HG02642 (cell line): ENCODE measurements around the gene CNDP1.
"Not testable (repeated sequence)": the region's sequence is repeated elsewhere in the genome, so short reads cannot be mapped to it uniquely, and the experiment has no call there.

ENCODE experiments used
- ATAC-seq: cut with Tn5 transposase; IDR thresholded peaks from one replicate; pipeline ENCODE4 v1.9.1; 2021; ENCODE audit warnings: mild to moderate bottlenecking; ENCODE audit not compliant: unreplicated experiment, poor library complexity

Gene CNDP1

DNA sequence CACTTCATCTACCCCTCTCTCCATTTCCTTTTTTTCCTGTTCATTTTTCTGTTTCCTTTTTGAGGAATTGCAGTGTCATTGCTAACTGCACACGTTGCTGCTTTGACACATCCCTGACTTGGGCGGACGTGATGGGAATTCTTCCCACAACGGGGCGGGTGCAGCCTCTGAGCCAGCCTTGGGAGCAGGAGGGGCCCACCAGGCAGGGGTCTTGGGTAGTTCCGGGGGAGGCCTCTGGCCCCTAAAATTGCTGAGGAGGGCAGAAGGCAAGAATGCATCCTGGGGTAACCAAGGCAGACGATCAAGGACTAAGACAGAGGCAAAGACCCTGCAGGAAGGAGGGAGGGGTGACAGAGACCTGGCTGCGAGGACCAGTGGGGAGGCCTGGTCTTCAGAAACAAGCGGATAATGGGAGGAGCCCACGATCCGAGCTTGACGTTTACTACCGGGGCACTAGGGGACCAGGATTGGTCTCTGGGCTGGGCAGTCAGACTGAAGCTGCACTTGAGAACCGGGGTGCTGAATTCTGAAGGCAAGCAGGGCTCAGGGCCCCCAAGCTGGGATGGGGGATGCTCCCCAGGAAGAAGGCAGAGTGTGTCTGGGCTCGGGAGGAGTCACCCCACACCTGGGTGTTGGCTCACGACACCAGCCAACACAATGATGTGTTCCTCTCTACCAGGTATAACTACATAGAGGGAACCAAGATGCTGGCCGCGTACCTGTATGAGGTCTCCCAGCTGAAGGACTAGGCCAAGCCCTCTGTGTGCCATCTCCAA lies 14.8 kb upstream of the CNDP1 start:
- ATAC-seq, result no peak

DNA sequence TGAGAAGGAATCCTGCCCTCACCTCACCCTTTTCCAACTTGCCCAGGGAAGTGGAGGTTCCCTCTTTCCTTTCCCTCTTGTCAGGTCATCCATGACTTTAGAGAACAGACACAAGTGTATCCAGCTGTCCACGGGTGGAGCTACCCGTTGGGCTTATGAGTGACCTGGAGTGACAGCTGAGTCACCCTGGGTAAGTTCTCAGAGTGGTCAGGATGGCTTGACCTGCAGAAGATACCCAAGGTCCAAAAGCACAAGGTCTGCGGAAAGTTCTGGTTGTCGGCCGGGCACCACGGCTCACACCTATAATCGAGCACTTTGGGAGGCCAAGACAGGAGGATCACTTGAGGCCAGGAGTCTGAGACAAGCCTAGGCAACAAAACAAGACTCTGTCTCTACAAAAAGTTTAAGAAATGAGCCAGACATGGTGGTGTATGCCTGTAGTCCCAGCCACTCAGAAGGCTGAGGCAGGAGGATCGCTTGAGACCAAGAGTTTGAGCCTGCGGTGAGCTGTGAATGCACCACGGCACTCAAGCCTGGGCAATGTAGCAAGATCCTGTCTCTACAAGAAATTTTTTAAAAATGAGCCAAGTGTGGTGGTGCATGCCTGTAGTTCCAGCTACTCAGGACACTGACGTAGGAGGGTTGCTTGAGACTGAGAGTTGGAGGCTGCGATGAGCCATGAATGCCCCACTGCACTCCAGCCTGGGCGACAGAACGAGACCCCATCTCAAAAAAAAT lies 14.0 kb upstream of the CNDP1 start:
- ATAC-seq, result no peak

DNA sequence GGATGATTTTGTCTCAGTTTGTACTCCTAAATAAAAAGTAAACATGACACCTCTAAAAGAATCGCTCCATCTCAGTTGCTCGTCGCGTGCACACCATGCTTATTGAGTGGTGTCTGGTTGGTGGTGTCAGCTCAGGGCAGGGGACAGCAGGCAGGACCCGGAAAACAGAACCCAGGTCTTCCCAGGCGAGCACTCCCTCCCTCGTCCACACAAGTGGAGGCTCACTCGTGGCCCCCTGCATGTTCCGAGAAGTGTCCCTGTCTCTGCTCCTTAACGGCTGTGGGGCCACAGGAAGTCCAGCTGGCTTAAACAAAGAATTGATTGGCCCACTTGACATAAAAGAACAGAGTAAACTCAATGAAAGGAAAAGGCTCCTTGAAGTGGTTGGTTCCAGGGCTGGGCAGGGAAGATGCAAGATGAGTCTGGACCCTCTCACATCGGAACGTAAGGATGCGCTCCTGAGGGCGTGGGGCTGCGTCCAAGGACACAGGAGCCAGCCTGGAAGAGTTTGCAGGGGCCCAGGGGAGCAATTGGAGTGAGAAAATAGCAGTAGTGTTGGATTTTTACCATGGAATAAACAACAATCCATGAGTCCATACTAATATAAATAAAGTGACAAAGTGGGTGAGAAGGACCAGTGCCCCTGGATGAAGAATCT lies 13.1 kb upstream of the CNDP1 start:
- no peak for ATAC-seq

DNA sequence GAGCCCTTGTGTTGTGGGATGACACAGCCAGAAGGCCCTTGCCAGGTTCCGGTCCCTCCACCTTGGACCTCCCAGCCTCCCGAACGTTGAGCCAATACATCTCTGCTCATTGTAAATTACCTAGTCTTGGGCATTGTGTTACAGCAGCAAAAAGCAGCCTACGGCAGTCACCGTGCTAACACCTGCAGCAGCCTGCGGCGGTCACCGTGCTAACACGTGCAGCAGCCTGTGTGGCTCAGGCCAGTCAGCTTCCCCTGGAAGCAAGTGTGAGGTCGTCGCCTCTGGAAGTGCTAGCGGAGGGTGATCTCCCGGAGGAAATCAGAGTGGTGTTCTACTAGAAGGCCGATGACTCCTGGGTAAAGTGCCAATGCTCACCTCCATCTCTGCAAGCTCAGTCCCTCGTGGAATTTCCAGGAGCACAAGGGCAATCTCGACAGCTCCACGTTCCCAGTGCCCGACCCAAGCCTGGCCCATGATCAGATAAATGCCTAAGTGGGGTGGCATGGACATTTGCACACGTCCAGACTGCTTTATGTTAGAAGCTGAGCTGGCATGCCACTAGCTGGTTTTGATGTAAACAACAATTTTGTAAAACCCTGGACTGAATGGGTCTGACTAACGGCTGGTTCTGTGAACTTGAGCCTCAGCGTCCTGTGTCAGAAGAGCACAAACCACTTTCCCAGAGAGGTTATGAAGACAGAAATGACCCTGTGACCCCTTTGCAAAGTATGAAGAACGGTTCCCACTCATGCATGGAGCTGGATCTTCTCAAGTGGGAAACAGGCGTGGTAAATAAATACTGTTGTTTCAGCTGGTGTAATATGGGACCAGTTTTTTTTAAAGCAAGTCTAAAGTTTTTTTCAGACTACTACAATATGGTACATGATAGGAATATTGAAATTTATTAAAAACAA lies 11.4 kb upstream of the CNDP1 start:
- ATAC-seq, result no peak

DNA sequence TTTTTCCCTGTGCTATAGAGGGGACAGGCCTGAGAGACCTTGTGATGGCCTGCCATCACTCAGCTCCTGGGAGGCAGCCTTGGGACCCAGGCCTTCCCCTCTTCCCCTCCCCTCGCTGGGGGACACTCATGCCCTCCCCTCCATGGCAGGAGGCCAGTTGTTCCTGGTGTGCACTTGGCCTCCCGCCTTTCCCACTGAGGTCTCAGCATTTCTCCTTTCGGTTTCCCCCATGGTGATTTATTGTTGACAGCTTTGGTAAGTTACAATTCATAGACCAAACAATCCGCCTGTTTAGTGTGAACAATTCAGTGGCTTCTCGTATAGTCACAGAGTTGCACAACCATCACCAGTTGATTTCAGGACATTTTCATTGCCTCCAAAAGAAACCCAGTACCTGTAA lies 10.2 kb upstream of the CNDP1 start:
- ATAC-seq, result no peak

DNA sequence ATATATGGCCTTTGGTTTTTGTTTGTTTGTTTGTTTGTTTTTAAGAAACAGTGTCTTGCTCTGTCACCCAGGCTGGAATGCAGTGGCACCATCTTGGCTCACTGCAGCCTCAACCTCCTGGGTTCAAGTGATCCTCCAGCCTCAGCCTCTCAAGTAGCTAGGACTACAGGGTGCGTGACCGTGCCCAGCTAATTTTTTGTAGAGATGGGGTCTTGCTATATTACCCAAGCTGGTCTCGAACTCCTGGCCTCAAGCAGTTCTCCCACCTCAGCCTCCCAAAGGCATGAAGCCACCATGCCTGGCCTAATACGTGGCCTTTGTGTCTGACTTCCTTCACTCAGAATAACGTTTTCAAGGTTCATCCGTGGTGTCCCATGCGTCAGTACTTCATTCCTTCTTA lies 9.4 kb upstream of the CNDP1 start:
- ATAC-seq, result not testable (repeated sequence)

DNA sequence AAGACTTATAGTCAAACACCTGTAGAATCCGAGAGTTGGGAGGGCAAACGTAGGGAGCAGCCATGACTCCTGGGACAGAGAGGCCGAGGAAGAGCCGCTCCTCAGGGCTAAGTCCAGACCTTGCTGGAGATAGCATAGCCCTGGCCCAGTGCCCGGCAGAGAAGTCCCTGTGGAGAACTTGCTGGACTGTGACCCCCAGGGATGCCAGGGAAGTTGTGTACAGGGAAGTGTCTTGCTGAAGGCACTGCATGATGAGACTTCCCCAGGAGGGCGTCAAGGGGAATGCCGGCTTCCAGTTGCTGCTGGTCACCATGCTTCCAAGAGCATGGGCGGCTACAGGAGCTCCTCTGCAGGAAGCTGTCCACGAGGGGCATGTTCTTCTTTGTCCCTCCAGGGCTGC lies 8.6 kb upstream of the CNDP1 start:
- ATAC-seq, result no peak

DNA sequence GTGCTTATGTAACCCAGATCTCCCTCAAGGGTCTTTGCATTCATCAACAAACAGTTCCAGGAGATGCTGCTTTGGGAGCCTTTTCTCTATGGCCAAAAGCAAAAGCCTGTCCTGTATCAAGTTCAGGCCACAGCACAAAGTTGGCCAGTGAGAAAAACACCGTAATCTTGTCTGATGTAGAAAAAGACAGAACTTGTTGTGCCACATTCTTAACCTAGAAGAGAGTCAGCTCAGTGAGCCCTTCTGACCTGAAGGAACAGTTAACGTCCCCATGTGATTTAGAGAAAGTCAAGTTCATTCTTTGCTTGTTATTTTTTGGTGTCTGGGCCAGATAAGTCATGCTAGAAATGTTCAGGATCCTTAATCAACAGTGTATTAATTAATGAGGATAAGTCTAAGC lies 7.8 kb upstream of the CNDP1 start:
- no peak for ATAC-seq

DNA sequence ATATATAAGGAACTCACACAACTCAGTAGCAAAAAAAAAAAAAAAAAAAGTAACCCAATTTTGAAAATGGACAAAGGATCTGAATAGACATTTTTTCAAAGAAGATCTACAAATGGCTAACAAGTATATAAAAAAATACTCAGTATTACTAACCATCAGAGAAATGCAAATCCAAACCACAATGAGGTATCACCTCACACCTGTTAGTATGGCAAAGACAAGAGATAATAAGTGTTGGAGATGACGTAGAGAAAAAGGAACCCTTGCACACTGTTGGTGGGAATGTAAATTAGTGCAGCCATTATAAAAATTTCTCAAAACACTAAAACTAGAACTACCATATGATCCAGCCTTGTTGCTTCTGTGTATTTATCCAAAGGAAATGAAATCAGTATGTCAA lies 5.8 kb upstream of the CNDP1 start:
- ATAC-seq, result no peak

DNA sequence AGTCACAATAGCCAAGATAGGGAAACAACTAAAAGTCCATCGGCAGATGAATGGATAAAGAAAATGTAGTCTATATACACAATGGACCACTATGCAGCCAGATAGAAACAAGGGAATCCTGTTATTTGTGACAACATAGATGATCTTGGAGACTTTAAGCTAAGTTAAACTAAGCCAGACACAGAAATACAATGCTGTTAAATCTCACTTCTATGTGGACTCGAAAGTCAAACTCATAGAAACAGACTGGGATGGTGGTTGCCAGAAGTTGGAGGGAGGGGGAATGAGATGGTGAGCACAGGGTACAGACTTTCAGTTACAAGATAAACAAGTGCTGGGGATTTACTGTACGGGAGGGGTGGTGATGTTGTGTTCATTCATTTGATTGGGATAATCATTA lies 5.4 kb upstream of the CNDP1 start:
- ATAC-seq, result no peak

DNA sequence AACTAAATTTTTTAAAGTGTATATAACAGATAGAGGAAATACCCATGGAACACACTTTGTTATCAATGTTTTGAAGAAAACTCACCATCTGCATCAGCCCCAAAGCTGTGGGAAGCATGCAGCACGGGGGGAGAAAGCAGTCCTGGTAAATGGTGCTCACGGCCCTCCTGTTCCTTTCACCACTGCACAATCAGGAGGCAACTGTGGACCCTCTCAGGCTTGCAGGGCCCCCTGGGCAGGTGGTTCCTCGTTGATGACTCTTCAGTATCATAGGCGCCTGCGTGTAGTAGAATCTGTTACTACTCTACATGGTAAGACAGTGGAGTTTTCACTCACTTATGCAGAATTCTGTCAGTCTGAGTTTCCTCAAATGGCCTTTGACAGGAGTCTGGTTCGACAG lies 4.9 kb upstream of the CNDP1 start:
- no peak for ATAC-seq

DNA sequence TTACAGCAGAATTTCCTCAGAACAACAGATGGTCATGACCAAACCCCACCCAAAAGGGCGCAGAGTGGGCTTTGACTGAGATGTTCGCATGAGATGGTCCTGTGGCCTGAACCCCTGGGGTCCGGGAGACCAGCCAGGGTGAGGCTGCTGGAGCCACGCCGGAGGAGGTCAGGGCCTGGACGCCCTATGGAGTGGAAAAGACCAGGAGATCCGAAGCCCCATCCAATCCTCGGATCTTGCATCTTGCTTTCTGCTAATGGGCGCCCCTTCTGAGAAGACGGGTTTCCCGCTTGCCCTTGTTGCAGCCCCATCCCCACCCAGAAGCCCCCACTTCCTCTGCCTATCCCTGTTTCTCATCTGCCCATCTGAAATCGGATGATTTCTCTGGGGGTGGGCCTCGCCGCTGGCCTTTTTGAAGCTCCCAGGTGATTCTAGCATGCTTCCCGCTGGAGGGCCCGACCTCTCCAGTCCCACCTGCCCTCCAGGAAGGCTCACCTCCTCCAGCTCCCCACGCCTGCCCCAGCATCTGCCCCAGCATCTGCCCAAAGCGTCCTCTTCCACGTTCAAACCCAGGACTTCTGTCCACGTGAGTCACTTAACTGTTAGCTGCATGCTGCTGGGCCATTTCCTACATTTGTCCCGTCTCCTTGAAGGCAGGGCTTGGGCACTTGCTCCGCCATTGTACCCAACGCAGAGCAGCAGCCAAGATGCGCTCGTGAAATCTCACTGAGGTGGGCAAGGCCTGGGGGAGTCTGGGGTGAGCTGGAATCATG lies 4.3 kb upstream of the CNDP1 start:
- no peak for ATAC-seq

DNA sequence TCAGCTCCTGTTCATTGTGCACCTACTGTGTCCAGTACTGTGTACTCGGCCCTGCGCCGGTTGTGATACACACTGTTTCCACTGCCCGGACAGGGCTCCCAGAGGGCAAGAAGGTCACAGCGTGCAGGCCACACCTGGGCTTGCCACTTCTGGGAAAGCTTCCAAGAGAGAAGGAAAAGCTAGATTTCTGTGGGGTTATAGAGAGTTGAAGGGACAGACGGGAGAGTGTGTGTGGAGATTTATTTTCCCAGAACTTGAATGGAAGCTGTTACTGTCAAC lies 3.8 kb upstream of the CNDP1 start:
- no peak for ATAC-seq

DNA sequence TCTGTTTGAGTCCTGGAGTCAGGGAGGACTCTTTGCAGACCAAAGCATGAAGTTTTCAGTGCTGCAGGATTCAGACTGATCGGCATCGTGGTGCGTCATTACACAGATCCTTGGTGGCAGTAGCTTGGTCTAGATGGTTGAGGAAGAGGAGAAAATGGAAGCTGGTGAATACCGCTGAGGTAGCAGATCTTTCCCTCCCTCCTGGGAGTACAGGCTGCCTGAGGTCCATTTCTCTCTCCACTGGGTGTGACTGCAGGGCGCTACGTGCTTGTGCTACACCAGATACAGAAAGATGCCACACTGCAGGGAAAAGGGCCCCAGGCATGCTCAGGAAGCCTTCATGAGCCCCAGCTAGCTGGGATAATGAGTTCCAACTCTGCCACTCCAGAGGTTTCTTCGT lies 3.3 kb upstream of the CNDP1 start:
- no peak for ATAC-seq

DNA sequence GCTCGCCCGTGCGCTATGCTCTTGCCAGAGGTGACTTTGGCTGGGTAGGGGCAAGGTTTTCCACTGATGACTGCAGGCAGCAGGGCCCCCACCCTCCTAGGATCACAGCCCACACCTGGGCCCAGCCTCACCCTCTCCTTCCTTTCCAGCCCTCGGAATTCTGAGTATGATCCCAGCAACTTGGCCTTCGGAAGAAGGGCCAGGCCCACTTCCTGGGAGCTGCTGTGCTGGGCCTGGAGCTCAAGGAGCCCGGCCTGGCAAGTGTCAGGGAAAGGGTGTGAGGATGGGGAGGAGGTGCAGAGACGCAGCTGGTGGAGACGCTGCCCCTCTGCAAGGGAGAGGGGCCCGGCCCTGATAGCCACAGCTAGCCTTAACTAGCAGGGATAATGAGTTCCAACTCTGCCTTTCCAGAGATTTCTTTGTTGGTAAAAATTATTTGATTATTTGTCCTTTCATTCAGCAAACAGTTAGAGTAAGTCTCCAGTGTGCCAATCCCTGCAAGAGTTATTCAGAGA lies 1.7 kb upstream of the CNDP1 start:
- no peak for ATAC-seq

DNA sequence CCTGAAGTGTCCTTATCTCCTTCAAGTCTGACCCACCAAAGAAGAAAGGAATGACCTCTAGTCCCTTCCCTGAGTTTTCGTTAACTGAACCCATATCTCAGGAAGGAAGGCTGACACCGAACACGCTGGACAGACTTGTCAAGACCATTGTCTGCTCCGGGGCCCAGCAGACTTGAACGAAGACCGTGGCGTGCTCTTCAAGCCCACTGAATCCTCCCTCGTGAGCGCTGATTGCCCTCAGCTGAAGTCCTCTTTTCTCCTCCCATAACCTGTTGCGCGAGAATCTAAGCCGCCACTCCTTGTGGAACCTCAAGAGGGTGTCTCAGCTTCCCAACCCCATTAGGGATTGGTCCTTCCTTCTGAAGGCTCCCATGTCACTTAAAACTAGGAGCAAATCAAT lies 634 bp upstream of the CNDP1 start:
- ATAC-seq, result no peak

DNA sequence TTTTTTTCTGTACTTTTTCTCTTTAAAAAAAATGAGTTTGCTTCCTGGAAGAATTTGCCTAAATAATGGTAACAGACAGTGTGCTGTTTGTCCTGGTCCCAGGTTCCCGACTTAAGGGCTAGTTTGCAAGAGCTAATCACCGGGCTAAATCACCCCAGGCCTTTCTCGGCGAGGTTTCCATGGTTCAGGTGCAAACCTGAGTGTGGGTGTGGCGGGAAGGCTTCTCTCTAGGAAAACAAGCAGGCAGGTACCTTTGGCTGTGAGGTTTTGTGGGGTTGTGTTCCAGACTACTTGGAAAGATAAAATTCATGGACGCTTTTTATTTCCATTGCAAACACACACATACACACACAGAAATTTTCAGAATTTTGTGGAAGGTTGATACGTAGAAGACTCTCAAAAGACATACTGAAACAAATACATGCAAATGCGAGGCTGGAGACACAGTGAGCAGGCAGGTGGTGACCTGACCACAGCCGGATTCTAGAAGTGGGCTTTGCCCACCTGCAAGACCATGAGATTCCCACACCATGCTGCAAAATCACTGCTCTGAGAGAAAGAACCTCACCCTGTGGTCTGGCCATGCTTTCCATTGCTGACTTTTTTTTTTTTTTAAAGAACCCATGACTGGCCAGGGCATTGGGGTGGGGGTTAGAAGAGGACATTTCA lies 815 bp downstream of the CNDP1 start:
- ATAC-seq, result peak; percentile 56

DNA sequence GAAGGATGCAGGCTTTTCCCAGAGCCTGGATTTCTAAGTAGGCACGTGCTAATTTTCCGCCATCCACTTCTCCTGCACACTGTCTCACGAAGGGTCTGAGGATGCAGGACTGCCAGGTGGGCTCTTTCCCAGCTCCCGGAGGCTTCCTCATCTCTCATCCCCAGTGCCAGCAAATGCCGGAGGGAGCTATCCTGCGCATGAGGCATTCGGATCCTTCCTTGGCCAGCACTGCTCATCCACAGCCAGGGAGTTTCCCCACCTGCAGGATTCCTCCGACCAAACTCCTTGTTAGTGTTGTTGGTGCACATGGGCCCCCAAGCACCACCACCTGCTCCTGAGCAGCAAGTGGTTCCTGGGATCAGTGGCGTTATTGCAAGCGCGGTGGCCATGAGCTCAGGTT lies 5.0 kb downstream of the CNDP1 start:
- no peak for ATAC-seq
